GM19468 (cell line): ENCODE data around the gene BMP2.

Experiments used
- ATAC-seq: cut with Tn5 transposase; IDR thresholded peaks from one replicate; pipeline ENCODE4 v1.9.1; 2021; ENCODE audit warnings: mild to moderate bottlenecking, moderate library complexity, moderate number of reproducible peaks; ENCODE audit not compliant: unreplicated experiment; ENCODE audit errors: extremely low read depth

The BMP2 gene

GRCh38 chr20:6827472-6827871, 60.0 kb downstream of the BMP2 start:
- no peak for ATAC-seq

DNA sequence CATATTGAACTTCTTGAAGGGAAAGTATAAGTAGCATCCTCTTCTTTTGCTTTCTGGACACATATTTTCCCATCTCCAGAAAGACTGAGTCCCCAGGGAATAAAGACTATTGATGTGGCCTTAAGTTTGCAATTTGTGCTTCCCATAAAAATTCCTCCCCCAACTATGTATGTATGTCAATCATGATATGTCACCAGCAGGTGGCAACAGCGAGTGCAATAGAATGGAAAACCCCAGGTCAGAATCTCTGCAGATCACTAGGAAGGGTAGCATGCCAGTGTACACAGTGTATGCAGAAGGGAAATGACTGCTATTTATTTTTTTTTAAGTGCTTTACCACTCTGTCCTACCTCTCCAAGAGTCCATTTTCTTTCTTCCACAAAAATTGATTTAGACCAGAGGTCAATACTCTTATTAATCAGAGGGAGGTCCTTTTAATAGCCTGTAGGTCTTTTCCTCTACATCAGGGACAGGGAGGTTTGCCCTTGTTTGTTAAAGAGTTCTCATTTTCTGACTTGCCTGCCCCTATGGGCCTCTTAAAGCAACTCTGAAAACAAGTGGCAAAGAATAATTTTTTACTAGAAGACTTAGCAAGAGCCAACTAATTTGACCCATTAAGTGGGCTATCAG, 61.4 kb downstream of the BMP2 start:
- peak; percentile 80 for ATAC-seq

DNA sequence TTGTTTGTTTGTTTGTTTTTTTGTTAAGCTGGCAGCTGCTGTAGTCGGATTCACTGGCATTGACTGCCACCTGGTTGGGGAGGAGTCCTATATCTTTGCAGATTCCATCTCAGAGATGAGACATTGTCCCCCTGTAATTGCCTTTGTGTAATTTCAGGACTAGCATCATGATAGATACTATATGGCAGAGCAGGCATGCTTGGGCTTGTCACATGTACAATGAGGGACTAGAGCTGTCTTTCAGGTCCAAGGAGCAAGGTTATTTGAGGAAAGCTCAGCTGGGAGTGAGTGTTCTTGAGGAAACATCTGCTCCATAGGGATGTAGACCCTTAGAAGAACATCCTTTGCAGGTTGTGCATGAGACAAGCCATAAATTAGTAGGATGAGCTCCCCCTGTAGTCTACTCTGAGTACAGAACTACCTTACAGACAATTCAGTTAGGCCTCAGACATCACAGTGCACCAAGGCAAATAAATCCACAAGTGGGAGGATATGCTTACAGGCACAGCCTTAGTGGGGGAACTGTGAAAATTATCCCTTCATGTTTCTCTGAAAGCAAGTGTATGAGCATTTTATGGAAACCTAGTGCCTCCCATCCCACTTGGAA, 62.1 kb downstream of the BMP2 start:
- no peak for ATAC-seq
